ENCODE measurements around the gene C1QL2.

C1QL2 gene

GRCh38 chr2:119178776-119179175 lies 20.2 kb upstream of the C1QL2 start:
- FAIRE-seq: no peak

- FAIRE-seq: no peak
These were observed 19.3 kb upstream of the C1QL2 start for GRCh38 chr2:119177838-119178190.

- FAIRE-seq: no peak
These were observed 18.8 kb upstream of the C1QL2 start for GRCh38 chr2:119177171-119177837.

DNA sequence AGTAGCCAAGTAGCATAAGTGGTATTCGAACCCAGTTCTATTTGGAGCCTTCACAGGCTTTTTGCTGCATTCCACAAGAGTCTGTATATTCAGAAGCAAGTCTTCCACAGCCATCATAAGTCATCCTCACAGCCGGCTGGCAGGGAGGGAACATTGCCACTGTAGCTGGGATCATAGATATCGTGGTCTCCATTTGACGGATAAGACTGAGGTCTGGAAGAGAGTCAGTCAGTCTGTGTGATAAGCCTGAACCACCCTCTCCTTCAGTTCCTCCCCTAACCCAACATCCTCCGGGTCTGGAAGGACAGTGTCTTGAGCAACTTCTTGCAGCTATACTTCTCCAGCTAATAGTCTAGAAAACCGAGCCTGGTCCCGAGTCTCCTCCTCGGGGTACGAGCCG lies 17.0 kb upstream of the C1QL2 start:
- FAIRE-seq: no peak

DNA sequence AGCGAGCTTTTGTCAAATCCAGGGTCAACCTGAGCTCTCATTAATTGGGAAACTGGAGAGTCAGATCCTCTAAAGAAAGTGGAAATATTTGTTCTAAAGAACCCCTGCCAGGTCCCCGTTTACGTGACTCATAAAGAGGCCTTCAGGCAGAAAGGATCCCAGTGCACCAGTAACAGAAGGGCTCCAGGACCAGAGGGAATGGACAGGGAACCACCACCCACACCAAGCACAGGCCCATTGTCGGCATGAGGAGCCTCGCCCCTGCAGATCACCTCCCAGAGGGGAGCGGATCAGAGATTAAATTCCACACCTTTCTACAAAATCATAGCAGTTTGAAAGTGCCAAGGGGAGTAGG lies 16.4 kb upstream of the C1QL2 start:
- FAIRE-seq: no peak

GRCh38 chr2:119174216-119174992 lies 15.9 kb upstream of the C1QL2 start:
- FAIRE-seq: no peak

DNA sequence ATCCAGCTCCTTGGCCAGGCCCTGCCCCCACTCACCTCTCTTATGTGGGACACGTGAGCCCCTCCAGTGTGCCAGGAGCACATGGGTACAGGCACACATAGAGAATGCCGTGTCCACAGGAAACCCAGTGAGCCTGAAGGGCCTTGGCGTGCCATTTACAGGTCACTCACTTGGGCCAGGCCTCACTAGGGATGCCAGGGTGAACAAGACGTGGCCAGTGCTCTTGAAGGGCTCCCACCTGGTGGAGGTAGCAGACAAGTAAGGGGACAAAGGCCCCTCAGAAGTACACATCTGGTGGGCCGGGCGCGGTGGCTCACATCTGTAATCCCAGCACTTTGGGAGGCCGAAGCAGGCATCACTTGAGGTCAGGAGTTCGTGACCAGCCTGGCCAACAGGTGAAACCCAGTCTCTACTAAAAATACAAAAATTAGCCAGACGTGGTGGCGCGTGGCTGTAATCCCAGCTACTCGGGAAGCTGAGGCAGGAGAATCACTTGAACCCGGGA lies 15.1 kb upstream of the C1QL2 start:
- no peak for FAIRE-seq

DNA sequence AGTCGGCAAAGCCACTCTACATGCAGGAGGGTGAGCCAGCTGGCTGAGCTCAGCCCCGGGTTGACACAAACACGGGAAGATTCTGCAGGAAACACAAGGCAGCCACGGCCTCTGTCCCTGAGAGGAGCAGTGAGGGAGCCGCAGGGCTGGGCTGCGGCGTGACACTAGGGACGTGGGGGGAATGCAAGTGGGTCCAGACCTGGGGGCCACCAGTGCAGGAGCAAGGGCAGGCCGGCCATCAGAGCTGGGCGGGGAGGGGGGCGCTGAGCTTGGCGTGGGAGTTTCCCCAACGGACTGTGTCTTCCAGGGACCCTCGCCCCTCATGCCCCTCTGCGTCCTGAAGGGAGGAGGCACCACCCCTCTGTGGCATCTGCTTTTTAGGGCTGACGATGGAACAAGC lies 12.0 kb upstream of the C1QL2 start:
- FAIRE-seq: no peak

GRCh38 chr2:119169717-119170116 lies 11.2 kb upstream of the C1QL2 start:
- no peak for FAIRE-seq

GRCh38 chr2:119160361-119160990 lies 1.9 kb upstream of the C1QL2 start:
- FAIRE-seq: no peak

DNA sequence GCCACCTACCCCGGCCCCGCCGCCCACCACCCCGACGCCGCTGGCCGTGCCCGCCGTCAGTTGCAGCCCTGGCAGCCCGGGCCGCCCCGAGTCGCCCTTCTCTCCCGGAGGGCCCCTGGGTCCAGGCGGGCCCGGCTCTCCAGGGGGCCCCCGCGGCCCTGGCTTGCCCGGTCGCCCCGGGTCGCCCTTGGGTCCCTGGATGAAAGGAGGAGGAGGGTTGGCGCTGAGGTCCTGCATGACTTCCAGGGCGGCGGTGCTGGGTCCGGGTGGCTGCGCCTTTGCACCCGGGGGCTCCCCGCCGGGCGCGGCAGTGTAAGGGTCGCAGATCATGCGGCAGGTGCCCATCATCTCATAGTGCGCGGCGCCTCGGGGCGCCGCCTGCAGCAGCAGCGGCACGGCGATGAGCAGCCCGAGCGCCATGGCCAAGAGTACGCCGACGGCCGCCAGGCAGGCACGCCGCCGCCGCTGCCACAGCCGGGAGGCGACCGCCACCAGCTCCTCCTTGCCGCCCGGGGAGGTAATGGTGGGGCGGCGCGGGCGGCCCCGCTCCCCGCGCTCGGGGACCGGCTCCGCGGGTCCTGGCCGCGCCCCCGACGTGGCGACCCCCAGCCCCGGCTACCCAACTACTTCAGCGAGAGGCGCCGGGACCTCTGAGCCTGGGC lies 570 bp downstream of the C1QL2 start:
- FAIRE-seq: no peak

DNA sequence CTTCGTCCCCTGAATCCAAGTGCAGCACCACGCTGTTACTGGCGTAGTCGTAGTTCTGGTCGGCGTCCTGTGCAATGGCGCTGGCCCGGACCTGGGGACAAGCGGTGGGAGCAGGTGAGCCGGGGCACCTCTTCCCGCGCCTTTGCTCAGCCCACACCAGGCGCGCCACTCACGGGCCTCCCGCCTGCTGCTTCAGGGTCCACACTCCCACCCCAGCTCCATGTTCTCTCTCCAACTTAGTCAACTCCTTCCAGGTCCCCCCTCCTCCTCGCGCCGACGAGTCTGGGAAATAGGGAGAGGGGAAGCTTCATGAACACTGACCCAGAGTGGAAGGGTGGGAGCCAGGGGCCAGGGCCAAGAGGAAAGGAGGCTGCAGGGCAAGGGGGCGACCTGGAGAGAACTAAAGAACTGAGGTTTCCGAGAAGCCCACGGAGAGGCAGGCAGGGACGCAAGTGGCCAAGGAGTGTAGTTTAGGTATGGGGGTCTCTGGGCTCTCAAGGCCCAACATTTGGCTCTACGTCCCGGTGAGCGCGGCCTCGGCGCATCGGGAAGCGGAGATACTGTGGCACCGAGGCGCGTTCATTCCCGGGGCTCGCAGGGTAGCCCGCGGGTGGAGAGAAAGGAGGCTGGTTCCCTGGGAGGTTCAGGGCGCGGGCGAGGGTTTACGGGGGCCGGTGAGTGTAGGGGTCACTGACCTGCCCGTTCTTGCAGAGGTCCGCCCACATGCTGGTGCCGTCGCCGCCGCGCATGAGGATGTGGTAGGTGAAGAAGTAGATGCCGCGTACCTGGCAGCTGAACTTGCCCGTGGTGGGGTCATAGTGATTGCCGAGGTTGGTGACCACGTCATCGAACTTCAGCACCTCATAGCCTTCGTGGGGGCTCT lies 1.4 kb downstream of the C1QL2 start:
- no peak for FAIRE-seq

- no peak for FAIRE-seq
These were observed 2.3 kb downstream of the C1QL2 start for GRCh38 chr2:119156105-119156890.

DNA sequence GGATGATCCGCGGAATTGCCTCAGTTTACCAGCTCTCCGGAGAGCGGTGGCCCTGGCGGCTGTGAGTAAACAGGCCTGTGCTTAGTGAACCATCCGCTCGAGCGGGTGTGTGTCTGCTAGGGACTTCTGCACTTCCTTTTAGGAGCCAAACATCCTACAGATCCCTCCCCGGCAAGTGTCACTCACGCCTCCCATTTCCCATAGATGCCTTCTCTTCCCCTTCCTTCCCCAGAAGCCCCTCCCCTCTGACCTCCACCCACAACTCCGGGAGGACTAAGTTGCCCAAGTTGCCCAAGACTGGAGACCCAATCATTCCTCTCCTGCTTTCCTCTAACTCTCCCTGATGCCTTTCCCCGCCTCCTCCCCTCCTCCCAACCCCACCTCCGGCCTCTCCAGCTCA lies 2.9 kb downstream of the C1QL2 start:
- no peak for FAIRE-seq

DNA sequence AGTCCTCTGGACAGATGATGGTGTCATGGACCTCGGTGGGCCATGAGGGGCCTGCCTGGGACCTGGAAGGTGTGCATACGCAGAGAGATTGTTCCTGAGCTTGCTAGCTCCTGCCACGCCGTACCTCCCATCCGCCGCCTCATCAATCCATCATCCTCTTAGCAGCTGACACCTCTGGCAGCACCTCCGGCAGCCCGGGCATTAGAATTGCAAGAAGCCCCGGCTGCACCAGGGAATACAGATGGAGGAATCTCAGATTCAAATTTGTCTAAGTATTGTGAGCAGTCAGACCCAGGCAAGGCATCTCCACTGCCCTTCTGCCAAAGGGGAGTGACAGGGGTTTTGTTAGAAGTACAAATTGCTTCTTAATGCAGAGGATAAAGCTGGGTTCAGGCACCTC lies 4.5 kb downstream of the C1QL2 start:
- no peak for FAIRE-seq

GRCh38 chr2:119149611-119150010 lies 8.9 kb downstream of the C1QL2 start:
- no peak for FAIRE-seq

DNA sequence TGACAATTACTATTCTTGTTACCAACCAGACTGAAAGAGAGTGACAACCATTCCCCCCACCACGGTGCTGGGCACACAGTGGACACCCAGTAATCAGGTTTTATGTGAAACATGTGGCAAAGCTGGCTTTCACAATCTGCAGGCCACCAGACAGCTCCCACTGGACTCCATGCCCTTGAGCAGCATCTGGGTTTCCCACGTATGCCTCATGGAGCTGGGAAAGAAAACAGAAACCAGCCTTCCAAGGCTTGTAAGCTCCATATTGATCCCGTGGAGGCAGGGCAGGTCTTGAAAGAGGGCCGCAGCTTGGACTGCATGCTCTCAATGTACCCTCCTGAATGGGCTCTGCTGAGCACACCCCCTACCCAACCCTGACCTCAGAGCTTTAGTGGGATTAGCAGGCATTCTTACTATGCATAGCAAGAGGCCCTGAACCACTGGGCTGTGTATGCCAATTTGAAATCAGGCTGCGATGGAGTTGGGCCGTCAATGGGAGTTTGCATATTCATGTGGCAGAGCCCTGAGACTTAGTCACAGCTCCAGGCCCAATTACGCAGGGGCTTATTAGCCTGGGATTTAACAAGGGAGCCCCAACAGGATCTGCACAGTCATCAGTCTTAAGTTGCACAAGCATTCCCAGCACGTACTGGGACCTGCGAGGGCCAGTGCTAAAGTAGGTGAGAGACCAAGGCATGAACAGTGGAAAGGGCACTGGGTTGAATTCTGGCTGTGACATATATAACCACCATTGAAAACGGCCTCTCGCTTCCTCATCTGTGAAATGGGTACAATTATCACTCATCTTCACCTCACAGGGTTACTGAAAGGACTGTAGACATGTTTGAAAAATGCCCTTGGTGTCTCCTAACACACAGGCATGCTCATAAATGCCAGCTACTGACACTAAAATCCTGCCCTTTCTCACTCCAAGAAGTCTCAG lies 10.5 kb downstream of the C1QL2 start:
- FAIRE-seq: no peak

DNA sequence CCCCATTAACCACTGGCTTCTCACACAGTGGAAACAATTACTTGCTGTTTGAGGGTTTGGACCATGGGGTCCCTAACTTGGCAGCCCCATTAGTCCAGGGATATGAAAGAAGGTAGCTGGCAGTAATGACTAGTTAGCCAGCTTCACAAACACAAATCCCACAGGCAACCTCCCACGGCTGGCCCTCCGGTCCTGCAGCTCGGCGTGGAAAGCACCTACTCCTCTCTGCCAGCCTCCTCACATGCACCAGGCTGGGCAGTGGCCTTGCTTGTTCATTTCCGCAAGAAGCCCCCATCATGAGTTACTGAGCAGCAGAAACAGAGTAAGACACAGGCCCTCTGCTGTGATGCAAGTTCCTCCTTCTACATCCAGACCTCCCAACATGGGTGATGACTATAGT lies 13.7 kb downstream of the C1QL2 start:
- FAIRE-seq: no peak

GRCh38 chr2:119142824-119143223 lies 15.7 kb downstream of the C1QL2 start:
- FAIRE-seq: no peak

DNA sequence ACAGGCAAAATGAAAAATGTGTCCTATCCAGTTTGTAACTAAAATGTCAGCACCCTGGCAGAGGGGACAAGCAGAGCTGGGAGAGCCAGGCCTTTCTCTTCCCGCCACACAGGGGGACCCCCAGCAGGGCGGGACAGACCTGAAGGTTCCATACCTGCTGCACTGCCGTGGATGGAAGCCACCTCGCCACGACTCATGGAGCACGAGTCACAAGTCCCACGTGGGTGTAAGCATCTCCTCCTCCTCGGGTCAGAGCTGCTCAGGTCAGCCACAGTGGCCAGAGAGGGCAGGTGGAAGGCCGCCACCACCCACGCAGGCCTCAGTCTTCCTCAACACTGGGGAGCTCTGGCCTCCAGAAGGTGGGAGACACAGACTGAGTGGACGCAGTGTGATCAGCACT lies 21.0 kb downstream of the C1QL2 start:
- FAIRE-seq: no peak

DNA sequence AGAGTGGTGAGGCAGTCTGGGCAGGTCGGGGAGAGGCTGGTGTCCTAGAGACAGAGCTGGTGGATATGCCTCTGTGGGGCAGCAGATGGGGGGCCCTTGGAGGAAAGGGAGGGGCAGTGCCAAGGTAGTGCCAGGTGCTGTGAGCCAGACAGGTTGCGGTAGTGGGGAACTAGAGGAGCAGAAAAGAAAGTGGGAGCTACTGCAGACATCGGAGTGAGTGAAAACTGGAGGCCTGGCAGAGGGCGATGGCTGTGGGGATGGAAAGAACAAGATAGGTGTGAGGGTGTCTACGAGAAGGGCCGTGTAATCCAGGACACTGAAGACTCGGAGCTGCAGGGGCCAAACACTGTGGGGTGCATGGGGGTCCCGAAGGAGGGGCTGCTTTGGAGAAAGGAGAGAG lies 21.7 kb downstream of the C1QL2 start:
- FAIRE-seq: no peak

Data from islet of Langerhans (tissue), 1 donor.